HUES64 (cell line): ENCODE data around the gene AP3S2.
"Not testable (repeated sequence)": the region's sequence is repeated elsewhere in the genome, so short reads cannot be mapped to it uniquely, and the experiment has no call there.

Experiments used
- H3K27ac ChIP-seq: 2 replicates; pipeline ENCODE4 v1.7.0; 2013; ENCODE audit warnings: low read depth, low read length, inconsistent platforms
- H3K27me3 ChIP-seq: 2 replicates; pipeline ENCODE4 v1.6.1; 2013; ENCODE audit warnings: mild to moderate bottlenecking, low read length; ENCODE audit not compliant: insufficient read depth
- H3K36me3 ChIP-seq: 2 replicates; pipeline ENCODE4 v1.6.1; 2013; ENCODE audit warnings: mild to moderate bottlenecking, low read length; ENCODE audit not compliant: insufficient read depth
- H3K4me1 ChIP-seq: 2 replicates; pipeline ENCODE4 v1.6.1; 2013; ENCODE audit warnings: mild to moderate bottlenecking, low read length, moderate library complexity; ENCODE audit not compliant: insufficient read depth
- H3K4me3 ChIP-seq: 2 replicates; pipeline ENCODE4 v1.5.1; 2013; ENCODE audit warnings: mild to moderate bottlenecking, low read length, moderate library complexity
- H3K9ac ChIP-seq: 2 replicates; pipeline ENCODE4 v1.6.1; 2013; ENCODE audit warnings: mild to moderate bottlenecking, low read depth, low read length
- H3K9me3 ChIP-seq: 2 replicates; pipeline ENCODE4 v1.6.1; 2013; ENCODE audit warnings: low read depth, low read length; ENCODE audit not compliant: insufficient read depth
- WGBS: fragments of 150-250, 120-280 bp; methylation state at CpG from one replicate; pipeline ENCODE4 v1.1.7; 2013; ENCODE audit warnings: missing lambda C conversion rate; 5-methylcytosine and 5-hydroxymethylcytosine counted together

AP3S2 gene

GRCh38 chr15:89845305-89845893, 48.4 kb downstream of the AP3S2 start:
- Histone ChIP-seq H3K4me1 (no peaks in the 10 kb centered on the region), H3K27me3 (no peaks in the 10 kb centered on the region), H3K9ac (no peak overlapping the region), H3K27ac (no peak overlapping the region), H3K9me3 (no peaks in the 10 kb centered on the region), H3K4me3 (no peak overlapping the region), H3K36me3 (peaks cover 26% of the 10 kb centered on the region)
- 92% methylated on average over 5 of the region's 5 CpGs for WGBS

- Histone ChIP-seq H3K9me3 (no peaks in the 10 kb centered on the region), H3K27me3 (no peaks in the 10 kb centered on the region), H3K36me3 (peaks cover 18% of the 10 kb centered on the region), H3K4me1 (no peaks in the 10 kb centered on the region), H3K9ac (no peak overlapping the region), H3K4me3 (no peak overlapping the region), H3K27ac (no peak overlapping the region)
- 95% methylated on average over 1 of the region's 1 CpG for WGBS
Observed at GRCh38 chr15:89841962-89842361, 51.8 kb downstream of the AP3S2 start.

GRCh38 chr15:89841306-89841705, 52.5 kb downstream of the AP3S2 start:
- Histone ChIP-seq H3K4me1 (peaks cover 4% of the 10 kb centered on the region; the same call in 1 of the 2 replicates), H3K36me3 (peaks cover 22% of the 10 kb centered on the region), H3K9ac (no peak overlapping the region), H3K27ac (no peak overlapping the region), H3K9me3 (no peaks in the 10 kb centered on the region), H3K27me3 (no peaks in the 10 kb centered on the region), H3K4me3 (no peak overlapping the region)
- WGBS = 92% methylated on average over 4 of the region's 4 CpGs

GRCh38 chr15:89839167-89839810, 54.5 kb downstream of the AP3S2 start:
- no peaks in the 10 kb centered on the region for H3K9me3 ChIP-seq
- no peak overlapping the region for H3K9ac ChIP-seq
- H3K27ac ChIP-seq = no peak overlapping the region
- no peaks in the 10 kb centered on the region for H3K27me3 ChIP-seq
- H3K4me1 ChIP-seq = peaks cover 5% of the 10 kb centered on the region; the same call in 1 of the 2 replicates
- H3K4me3 ChIP-seq = no peak overlapping the region
- WGBS = 63% methylated on average over 1 of the region's 4 CpGs
- H3K36me3 ChIP-seq = peaks cover 40% of the 10 kb centered on the region

GRCh38 chr15:89837830-89838178, 56.0 kb downstream of the AP3S2 start:
- Histone ChIP-seq H3K9me3 (no peaks in the 10 kb centered on the region), H3K36me3 (peaks cover 55% of the 10 kb centered on the region), H3K27me3 (no peaks in the 10 kb centered on the region), H3K9ac (no peak overlapping the region), H3K4me1 (peaks cover 5% of the 10 kb centered on the region; the same call in 1 of the 2 replicates), H3K27ac (no peak overlapping the region), H3K4me3 (no peak overlapping the region)
- 86% methylated on average over 3 of the region's 3 CpGs for WGBS

GRCh38 chr15:89837134-89837829, 56.5 kb downstream of the AP3S2 start:
- Histone ChIP-seq H3K36me3 (peaks cover 57% of the 10 kb centered on the region), H3K9me3 (no peaks in the 10 kb centered on the region), H3K4me3 (no peak overlapping the region), H3K9ac (no peak overlapping the region), H3K27ac (no peak overlapping the region), H3K27me3 (no peaks in the 10 kb centered on the region), H3K4me1 (peaks cover 5% of the 10 kb centered on the region; the same call in 1 of the 2 replicates)
- 84% methylated on average over 6 of the region's 6 CpGs for WGBS

- Histone ChIP-seq H3K9ac (no peak overlapping the region), H3K27ac (no peak overlapping the region), H3K9me3 (no peaks in the 10 kb centered on the region), H3K4me3 (no peak overlapping the region), H3K27me3 (no peaks in the 10 kb centered on the region), H3K4me1 (peaks cover 5% of the 10 kb centered on the region; the same call in 1 of the 2 replicates), H3K36me3 (peaks cover 57% of the 10 kb centered on the region)
- 79% methylated on average over 11 of the region's 11 CpGs for WGBS
Observed at GRCh38 chr15:89836267-89837133, 57.3 kb downstream of the AP3S2 start.

GRCh38 chr15:89835176-89835564, 58.6 kb downstream of the AP3S2 start:
- H3K9ac ChIP-seq = no peak overlapping the region
- peaks cover 57% of the 10 kb centered on the region for H3K36me3 ChIP-seq
- H3K9me3 ChIP-seq = no peaks in the 10 kb centered on the region
- no peak overlapping the region for H3K4me3 ChIP-seq
- no peak overlapping the region for H3K27ac ChIP-seq
- H3K4me1 ChIP-seq = peaks cover 5% of the 10 kb centered on the region; the same call in 1 of the 2 replicates
- 96% methylated on average over 5 of the region's 5 CpGs for WGBS
- no peaks in the 10 kb centered on the region for H3K27me3 ChIP-seq

GRCh38 chr15:89834465-89835175, 59.2 kb downstream of the AP3S2 start:
- not testable (repeated sequence) for H3K9ac ChIP-seq, H3K4me1 ChIP-seq, H3K27ac ChIP-seq, H3K27me3 ChIP-seq, H3K4me3 ChIP-seq, H3K9me3 ChIP-seq
- WGBS = 96% methylated on average over 9 of the region's 9 CpGs
- H3K36me3 ChIP-seq = peaks cover 52% of the 10 kb centered on the region

GRCh38 chr15:89833966-89834365, 59.8 kb downstream of the AP3S2 start:
- 93% methylated on average over 7 of the region's 7 CpGs for WGBS
- H3K9ac ChIP-seq = no peak overlapping the region
- peaks cover 5% of the 10 kb centered on the region; the same call in 1 of the 2 replicates for H3K4me1 ChIP-seq
- H3K27ac ChIP-seq = no peak overlapping the region
- H3K36me3 ChIP-seq = peaks cover 51% of the 10 kb centered on the region
- no peaks in the 10 kb centered on the region for H3K27me3 ChIP-seq
- no peak overlapping the region for H3K4me3 ChIP-seq
- no peaks in the 10 kb centered on the region for H3K9me3 ChIP-seq
